GM18526 (cell line): Measurements from ENCODE around the gene MEA1.

Source experiments
- POLR2A ChIP-seq: IDR thresholded peaks from 3 replicates; pipeline ENCODE4 v1.6.1; 2011; ENCODE audit not compliant: insufficient read length; ENCODE audit errors: extremely low read depth

The MEA1 gene

DNA sequence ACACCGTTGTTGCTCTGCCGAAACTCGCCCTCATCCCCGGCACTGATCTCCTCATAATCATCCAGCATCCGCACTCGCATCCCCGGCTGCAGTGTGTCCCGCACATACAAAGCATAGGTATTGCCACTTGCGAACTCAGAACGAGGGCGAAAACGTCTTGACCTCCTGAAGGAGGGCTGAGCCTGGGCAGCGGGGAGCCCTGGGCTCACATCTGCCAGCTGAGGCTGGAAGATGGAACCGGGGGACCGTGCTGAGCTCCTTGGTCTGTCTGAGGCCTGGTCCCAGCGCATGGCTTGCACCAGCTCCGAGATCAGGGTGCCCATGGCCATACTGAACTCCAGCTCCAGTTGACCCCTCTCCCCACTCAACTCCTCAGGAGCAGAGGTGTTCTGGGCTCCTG is 37.2 kb upstream of the MEA1 start:
- no peak for TF ChIP-seq POLR2A

DNA sequence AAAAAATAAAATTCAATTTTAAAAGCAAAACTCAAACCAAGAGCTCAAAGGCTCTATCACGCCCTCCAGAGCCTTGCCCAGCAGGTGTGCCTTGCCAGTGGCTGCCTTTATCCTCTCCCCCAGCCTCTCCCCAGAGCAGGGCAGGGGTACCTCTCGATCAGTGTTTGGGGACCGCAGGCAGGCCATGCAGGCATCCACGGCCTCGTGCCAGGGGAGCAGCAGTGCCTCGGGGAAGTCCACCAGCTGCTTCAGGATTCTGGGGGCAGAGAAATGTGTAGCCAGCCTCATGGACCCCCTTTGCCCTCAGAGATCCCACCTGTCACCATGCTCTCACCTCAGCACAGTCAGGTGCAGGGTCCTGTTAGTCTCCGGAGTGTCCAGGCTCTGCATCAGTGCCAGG is 34.3 kb upstream of the MEA1 start:
- TF ChIP-seq POLR2A = no peak

GRCh38 chr6:43045371-43045930 is 31.7 kb upstream of the MEA1 start:
- no peak for TF ChIP-seq POLR2A

DNA sequence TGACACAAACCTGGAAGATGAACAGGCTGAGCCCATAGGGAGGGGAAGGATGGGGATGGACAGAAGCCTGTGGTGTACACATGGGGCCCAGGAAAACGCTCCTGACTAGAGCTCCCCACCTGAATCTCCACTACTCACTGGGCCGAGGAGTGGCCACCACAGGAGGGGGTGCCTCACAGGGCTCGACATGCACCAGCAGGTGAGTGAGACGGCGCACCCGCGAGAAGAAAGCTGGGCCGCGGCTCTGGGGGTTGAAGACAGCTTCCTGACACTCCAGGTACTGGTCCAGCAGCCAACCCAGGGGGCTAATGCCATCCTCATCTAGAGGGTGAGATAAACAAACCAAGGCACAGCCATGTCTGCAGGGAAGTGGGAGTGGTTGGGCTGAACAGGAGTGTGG is 29.6 kb upstream of the MEA1 start:
- no peak for TF ChIP-seq POLR2A

- no peak for TF ChIP-seq POLR2A
Observed at GRCh38 chr6:43040542-43041257, 27.0 kb upstream of the MEA1 start.

GRCh38 chr6:43038727-43039126 is 25.0 kb upstream of the MEA1 start:
- TF ChIP-seq POLR2A = no peak

- no peak for TF ChIP-seq POLR2A
Observed at GRCh38 chr6:43037706-43038105, 24.0 kb upstream of the MEA1 start.

DNA sequence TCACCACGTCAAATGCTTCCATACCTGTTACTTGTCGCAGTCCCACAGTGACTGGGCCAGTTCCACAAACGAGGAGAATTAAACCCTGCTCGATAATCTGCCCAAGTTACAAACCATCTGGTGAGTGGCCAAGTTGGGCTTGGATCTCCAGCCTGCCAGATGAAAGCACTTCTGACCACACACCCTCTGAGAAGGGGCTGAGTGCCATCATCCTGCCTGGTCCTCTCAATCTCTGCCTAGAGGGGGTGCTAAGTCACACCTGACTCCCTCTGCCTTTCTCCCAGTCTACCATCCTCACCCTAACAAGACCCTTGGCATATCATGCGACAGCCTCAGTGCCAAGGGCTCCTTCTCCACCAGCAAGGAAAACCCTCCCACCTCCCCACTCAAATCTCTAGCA is 23.5 kb upstream of the MEA1 start:
- TF ChIP-seq POLR2A = no peak

- no peak for TF ChIP-seq POLR2A
Observed at GRCh38 chr6:43036712-43037111, 23.0 kb upstream of the MEA1 start.

- no peak for TF ChIP-seq POLR2A
Observed at GRCh38 chr6:43035495-43036194, 21.9 kb upstream of the MEA1 start.

DNA sequence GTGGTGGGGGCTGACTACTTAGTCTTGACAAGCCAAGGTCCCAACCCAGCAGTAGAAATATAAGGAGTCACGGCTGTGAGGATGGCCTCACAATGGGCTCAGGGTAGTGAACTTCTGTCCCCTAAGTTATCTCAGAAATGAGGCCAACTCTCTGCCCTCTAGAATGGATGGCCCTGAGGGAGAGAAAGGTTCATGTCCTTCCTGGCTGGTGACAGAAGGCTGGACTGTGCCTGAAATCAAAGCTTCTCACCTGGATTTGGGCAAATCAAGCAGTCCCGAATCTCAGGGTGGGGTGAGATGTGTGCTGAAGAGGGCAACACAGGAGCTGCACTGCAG is 20.4 kb upstream of the MEA1 start:
- no peak for TF ChIP-seq POLR2A

GRCh38 chr6:43033496-43034189 is 19.9 kb upstream of the MEA1 start:
- TF ChIP-seq POLR2A = no peak

- TF ChIP-seq POLR2A = no peak
Observed at GRCh38 chr6:43032326-43032725, 18.6 kb upstream of the MEA1 start.

DNA sequence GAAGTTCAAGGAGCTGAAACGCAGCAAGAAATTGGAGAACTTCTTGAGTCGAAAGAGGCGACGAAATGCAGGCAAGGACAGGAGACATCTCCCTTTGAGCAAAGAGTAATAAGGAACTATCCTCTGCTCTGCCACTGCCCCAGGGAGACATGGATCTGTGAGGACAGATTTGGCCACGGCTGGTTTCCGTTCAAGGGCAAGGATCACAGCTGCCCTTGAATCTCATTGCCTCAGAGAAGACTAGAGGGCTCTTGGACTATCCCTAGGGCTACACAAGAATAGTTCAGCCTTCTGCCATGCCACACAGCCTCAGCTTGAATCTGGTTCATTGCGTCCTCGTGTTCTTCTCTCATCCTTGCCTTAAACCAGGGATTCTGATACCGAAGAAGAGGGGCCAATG is 15.4 kb upstream of the MEA1 start:
- TF ChIP-seq POLR2A = no peak

- TF ChIP-seq POLR2A = no peak
Observed at GRCh38 chr6:43026365-43026764, 12.6 kb upstream of the MEA1 start.

DNA sequence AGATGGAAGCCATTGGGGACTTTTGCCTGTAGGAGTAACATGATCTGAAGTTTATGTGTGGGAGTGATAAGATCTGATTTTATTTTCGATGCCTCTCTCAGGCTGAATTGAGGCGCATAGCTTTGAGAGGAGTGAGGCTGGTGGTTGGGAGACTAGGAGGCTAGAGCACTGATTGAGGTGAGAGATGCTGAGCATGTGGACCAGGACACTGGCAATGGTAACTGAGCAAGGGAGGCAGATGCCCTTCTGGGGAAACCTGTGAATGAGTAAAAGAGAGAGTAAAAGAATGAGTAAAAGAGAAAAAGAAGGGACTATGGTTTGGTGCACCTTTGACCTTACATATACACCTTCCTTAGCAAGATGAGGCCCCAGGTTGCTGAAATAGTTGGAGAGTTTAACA is 10.7 kb upstream of the MEA1 start:
- TF ChIP-seq POLR2A = no peak
